Stimulated activated naive CD8-positive, alpha-beta T cell treated with anti-CD3 and anti-CD28 coated beads, Interleukin-15, amount 100 ng/mL, for 72 hours (primary cell): ENCODE results near the gene KCNE2.
"Not testable (repeated sequence)": the region's sequence is repeated elsewhere in the genome, so short reads cannot be mapped to it uniquely, and the experiment has no call there.

ENCODE experiments used
- ATAC-seq: fragments of 150-1000 bp; cut with Tn5 transposase; 2 replicates; pipeline ENCODE4 v1.10.0; 2021; ENCODE audit warnings: mild to moderate bottlenecking, moderate library complexity
- DNase-seq, 2 donors: peaks; one replicate each; pipeline ENCODE4 v3.0.0; 2021 to 2022
- H3K27ac Mint-ChIP-seq, 2 donors: one replicate each; pipeline ENCODE4 v1.8.0; 2022; ENCODE audit warnings: mild to moderate bottlenecking in 2 of 2, mixed read lengths in 2 of 2, moderate library complexity in 2 of 2
- H3K27me3 Mint-ChIP-seq: one replicate; pipeline ENCODE4 v1.8.0; 2022; ENCODE audit warnings: mixed read lengths
- H3K4me1 Mint-ChIP-seq: one replicate; pipeline ENCODE4 v1.8.0; 2022; ENCODE audit warnings: mild to moderate bottlenecking, mixed read lengths
- H3K4me3 Mint-ChIP-seq, 2 donors: one replicate each; pipeline ENCODE4 v1.8.0; 2022; ENCODE audit warnings: mild to moderate bottlenecking in 2 of 2, mixed read lengths in 2 of 2, moderate library complexity in 1 of 2
- H3K9me3 Mint-ChIP-seq, 2 donors: one replicate each; pipeline ENCODE4 v1.8.0; 2022; ENCODE audit warnings: mixed read lengths in 2 of 2

The KCNE2 gene

DNA sequence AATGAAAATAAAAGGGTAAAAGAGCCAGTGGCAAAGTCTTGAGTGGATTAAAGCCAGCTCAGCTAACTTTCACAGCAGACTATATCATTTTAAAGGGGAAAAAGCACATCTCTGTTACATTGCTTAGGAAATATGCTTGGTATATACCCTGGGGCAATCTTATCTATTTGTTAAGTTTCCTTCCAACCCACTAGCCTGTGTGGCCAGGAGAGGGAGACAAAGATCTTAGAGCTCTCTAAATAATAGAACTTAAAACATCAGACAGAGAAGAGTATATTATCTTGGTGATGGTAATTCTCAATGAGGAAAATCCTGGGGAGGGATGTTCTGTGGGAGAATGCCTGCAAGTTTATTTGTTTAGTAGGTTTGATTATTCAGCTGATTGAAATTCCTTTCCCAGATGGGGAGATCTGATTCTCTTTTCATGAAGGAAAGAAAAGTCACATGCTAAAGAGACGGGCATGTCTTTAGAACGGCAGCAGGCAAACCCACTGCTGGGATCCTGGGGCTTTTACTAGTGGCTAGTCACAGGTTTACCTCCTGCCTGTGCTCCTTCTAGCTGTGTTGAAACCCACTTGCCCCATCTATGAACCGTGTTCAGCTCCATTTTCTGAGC lies 3.6 kb downstream of the KCNE2 start:
- H3K4me3 Mint-ChIP-seq: no peak overlapping the region

DNA sequence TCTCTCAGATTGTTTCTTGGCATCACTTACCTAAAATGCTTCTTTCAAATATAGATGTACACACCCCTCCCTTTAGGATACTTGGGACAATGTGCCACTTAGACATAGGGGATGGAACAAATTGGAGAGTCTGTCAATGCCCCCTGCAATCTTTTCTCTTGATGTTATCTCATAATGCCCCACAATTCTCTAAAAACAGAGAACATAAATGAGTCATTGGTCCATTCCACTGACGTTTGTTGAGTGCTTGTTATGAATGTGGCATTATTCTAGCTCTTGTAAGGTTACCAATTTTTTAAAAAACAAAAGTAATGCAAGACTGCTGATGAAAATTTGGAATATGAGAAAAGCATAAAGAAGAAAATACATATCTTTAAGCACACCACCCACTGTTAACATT lies 5.9 kb downstream of the KCNE2 start:
- no peak for ATAC-seq
- no peak overlapping the region for H3K27ac Mint-ChIP-seq

More for the DNA sequence above, 3.6 kb downstream of the KCNE2 start:
- peaks cover 21% of the 10 kb centered on the region for H3K27me3 Mint-ChIP-seq
- DNase-seq: peak; percentile 15 to 27
- no peak overlapping the region for H3K27ac Mint-ChIP-seq
- ATAC-seq: peak; percentile 72
- H3K4me1 Mint-ChIP-seq: peaks cover under 1% of the 10 kb centered on the region
- no peaks in the 10 kb centered on the region for H3K9me3 Mint-ChIP-seq

DNA sequence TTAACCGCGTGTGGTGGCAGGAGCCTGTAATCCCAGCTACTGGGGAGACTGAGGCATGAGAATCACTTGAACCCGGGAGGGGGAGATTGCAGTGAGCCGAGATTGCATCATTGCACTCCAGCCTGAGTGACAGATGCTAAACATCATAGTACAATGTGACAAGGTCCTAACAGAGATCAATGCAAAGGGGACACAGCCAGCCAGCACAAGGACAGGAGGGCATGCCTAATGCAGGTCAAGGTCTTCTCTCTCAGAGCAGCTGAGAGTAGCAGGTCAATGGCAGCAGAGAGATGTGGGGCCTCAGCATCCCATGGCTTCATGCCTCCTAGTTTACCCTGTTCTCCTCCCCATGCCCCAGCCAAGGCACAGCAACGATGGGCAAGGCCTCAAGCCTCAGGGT lies 8.5 kb downstream of the KCNE2 start:
- no peak for DNase-seq
- peaks cover 21% of the 10 kb centered on the region for H3K27me3 Mint-ChIP-seq
- H3K27ac Mint-ChIP-seq: no peak overlapping the region
- H3K9me3 Mint-ChIP-seq: no peaks in the 10 kb centered on the region
- no peak for ATAC-seq
- H3K4me3 Mint-ChIP-seq: no peak overlapping the region
- no peaks in the 10 kb centered on the region for H3K4me1 Mint-ChIP-seq

More for the DNA sequence above, 5.9 kb downstream of the KCNE2 start:
- no peak for DNase-seq
- Mint-ChIP-seq H3K4me3 (no peak overlapping the region), H3K9me3 (no peaks in the 10 kb centered on the region), H3K27me3 (peaks cover 21% of the 10 kb centered on the region), H3K4me1 (no peaks in the 10 kb centered on the region)

DNA sequence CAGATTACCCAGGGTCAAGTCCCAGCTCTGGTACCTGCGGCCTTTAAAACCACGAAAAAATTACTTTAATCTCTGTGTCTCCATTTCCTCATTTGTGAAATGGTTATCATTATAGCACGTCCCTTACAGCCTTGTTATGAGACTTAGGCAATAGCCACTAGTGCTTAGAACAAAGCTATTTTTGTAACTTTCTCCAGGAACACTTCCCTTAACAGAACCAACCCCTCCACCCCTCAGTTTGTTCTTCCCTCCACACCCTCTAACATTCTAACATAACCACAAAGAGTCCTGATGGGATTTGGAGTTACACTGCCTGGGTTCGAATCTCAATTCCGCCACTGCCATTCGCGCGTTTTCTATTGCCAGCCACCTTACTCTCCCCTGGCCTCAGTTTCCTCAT lies 10.7 kb downstream of the KCNE2 start:
- not testable (repeated sequence) for H3K4me1 Mint-ChIP-seq, H3K27ac Mint-ChIP-seq, H3K4me3 Mint-ChIP-seq, H3K27me3 Mint-ChIP-seq, DNase-seq, H3K9me3 Mint-ChIP-seq, ATAC-seq

DNA sequence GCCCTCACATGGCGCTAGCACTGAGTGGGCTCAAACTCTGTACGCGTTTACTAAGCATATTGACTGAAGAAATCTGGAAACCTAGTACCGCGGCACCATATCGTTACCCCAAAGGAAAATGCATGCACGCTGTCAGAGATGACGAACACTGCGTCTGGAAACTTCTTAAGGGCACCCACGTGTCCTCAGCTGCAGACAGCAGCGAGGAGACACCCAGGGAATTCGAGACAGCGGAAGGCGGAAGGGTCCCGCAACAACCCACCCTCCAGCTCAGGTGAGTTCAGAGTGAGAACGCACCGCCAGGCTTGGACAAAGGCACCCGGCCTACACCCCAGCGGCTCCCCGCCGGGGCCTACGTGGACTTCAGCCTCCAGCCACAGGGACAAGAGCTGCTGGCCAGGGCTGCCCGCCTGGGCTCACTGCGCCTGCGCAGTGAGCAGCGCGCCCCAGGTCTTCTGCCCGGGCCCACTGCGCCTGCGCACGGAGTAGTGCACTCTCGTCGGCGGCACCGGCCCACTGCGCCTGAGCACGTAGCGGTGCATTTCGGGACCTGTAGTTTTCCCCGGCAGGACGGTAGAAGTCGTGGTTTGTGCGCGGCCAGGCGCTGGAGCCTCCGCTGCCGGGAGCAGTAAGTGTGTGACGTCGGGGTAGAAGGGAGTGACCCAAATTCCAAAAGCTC lies 11.3 kb downstream of the KCNE2 start, which contains the start of gene SMIM11:
SMIM11 (plus strand) TSS at position 568 of the 679 bp plus-strand sequence. CDS start 3,998 bp downstream, outside the sequence.
- not testable (repeated sequence) for H3K4me3 Mint-ChIP-seq, H3K27me3 Mint-ChIP-seq, H3K27ac Mint-ChIP-seq, H3K4me1 Mint-ChIP-seq, DNase-seq, H3K9me3 Mint-ChIP-seq
- ATAC-seq: peak; percentile 97

DNA sequence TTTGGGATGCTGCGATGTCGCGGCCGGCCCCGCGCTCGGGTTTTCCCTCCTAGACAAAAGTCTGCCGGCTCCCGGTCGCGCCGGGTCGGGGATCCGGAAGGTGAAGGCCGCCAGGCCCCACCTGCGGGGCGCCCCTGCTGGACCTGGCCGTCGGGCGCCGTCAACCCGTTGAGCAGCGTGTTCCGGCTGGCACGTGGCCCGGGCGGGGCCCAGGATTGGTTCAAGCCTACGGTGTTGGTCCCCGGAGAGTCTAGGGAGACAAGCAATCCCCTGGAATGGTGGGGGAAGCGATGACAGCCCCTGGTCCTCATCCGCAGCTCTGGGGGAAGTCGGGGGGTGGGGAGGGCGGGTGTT lies 11.8 kb downstream of the KCNE2 start:
- H3K4me3 Mint-ChIP-seq, H3K4me1 Mint-ChIP-seq, H3K9me3 Mint-ChIP-seq, DNase-seq, H3K27ac Mint-ChIP-seq, H3K27me3 Mint-ChIP-seq: not testable (repeated sequence)
- peak; percentile 94 for ATAC-seq

DNA sequence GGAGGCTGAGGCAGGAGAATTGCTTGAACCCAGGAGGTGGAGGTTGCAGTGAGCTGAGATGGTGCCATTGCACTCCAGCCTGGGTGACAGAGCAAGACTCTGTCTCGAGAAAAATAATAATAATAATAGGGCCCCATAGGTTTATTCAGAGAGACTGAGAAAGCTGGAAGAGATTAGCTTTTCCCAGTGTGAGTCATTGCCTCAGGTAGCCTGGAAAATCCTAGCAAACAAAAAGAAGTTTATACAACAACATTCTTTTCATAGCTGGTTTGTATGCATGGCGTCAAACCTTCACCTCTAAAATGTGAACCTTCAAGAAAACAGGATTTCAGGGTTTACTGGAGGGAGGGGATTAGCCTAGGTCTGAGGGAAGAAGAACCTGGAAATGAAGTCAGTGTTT lies 19.3 kb downstream of the KCNE2 start:
- H3K4me1 Mint-ChIP-seq, H3K27ac Mint-ChIP-seq, DNase-seq, H3K4me3 Mint-ChIP-seq, H3K27me3 Mint-ChIP-seq, H3K9me3 Mint-ChIP-seq, ATAC-seq: not testable (repeated sequence)

DNA sequence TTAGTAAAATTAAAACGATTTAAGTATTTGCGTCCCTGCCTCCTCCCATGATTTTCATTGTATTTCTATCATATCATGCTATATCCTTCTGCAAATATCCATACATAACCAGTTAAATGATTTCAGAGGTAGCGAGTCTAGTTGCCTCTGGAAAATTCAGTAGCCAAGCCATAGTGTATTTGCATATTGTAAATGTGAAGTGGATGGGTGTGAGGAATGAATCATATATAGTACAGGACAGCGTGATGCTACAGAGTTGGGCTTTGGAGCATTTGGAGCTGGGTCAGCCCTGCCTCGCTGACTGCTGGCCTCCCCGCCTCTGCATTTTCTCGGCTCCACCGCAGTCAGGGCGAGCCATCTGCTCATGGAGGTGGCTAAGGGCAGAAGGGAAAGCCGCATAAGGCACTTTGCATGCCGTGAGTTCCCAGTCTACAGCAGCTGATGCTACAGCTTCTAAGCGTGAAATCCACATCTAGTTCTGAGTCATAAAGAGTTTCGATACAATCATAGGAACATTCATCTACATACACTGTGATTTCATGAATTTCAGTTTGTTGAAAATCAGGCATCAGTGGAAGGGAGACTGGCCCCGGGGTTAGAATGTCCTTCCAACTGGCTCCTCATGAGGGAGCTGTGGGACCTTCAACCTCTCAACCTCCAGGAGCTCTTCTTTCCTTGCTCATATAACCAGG lies 20.1 kb downstream of the KCNE2 start:
- H3K27me3 Mint-ChIP-seq, H3K9me3 Mint-ChIP-seq, DNase-seq, H3K4me1 Mint-ChIP-seq, H3K27ac Mint-ChIP-seq, H3K4me3 Mint-ChIP-seq: not testable (repeated sequence)
- ATAC-seq: peak; percentile 91

DNA sequence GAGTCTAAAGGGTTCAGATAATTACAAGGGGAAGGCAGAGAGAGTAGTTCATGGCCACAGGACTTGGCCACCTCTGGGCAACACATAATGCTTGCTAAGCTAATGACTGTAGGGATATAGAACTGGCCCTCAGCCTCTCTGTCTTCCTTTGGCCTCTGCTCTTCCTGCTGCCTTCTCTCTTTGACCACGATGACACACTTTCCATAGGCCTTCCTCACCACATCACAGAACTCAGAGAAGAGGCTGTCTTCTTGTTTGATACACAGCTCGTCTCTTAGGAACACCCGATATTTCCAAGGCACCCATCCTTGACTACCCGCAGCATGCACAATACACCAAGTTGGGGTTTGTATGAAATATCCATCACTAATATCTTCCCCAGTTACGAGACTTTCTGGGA lies 36.7 kb downstream of the KCNE2 start:
- not testable (repeated sequence) for H3K27ac Mint-ChIP-seq, H3K9me3 Mint-ChIP-seq, DNase-seq, ATAC-seq, H3K27me3 Mint-ChIP-seq, H3K4me3 Mint-ChIP-seq, H3K4me1 Mint-ChIP-seq

DNA sequence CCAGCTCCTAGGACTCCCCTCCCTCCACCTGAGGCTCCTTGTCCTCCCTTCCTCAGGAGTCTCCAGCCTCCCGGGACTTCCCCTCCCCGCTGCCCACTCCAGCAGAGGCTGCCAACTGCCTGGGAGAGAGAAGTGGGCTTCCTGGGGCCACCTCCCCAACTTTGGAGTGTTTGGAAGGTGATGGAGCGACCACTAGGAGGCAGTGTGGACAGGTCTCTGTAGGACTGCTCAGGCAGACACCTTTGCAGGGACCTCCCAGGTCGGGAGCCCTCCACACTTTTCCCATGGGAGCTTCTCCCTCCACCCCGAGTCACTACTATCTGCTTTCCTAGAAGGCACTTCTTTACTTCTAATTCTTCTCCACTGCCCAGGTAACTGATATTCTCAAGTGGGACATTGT lies 40.9 kb downstream of the KCNE2 start:
- not testable (repeated sequence) for H3K9me3 Mint-ChIP-seq, ATAC-seq, DNase-seq, H3K27ac Mint-ChIP-seq, H3K4me1 Mint-ChIP-seq, H3K4me3 Mint-ChIP-seq, H3K27me3 Mint-ChIP-seq

DNA sequence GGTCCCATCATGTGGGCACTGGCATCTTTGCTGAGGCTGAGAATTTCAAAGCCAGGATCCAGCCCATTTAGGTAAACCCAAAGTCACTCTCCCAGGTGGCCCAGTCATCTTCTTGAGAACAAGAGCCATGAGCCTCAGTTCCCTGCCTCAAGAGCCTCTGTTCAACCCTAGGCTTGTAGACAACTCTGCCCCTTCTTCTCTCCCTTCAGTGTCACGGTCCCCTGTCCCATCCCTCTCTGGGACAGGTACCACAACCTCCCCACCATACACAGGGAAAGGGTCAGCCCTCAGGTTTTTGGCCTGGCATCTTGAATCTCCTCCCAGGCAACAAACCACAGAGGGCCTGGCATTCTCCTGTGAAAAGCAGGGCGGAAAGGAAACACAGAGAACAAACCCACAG lies 41.9 kb downstream of the KCNE2 start:
- ATAC-seq, H3K4me3 Mint-ChIP-seq, H3K27me3 Mint-ChIP-seq, H3K9me3 Mint-ChIP-seq, H3K4me1 Mint-ChIP-seq, H3K27ac Mint-ChIP-seq, DNase-seq: not testable (repeated sequence)

DNA sequence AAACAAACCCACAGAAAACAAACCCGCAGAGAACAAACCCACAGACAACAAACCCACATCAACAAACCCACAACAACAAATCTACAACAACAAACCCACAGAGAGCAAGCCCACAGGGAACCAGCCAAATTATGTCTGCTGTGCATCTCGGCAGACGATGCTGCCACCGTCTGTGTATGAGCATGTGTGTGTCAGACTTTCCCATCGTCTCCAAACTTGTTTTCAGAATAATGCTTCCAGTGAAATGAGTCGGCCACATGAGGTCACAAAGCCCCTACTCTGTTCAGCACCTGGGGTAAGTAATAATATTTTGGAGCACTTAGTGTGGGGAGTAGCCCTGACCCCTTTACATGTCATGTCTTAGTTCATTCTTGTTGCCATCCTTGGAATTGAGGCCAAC lies 42.3 kb downstream of the KCNE2 start:
- peak; percentile 35 for ATAC-seq
- H3K4me3 Mint-ChIP-seq, H3K27ac Mint-ChIP-seq, H3K4me1 Mint-ChIP-seq, DNase-seq, H3K27me3 Mint-ChIP-seq, H3K9me3 Mint-ChIP-seq: not testable (repeated sequence)

DNA sequence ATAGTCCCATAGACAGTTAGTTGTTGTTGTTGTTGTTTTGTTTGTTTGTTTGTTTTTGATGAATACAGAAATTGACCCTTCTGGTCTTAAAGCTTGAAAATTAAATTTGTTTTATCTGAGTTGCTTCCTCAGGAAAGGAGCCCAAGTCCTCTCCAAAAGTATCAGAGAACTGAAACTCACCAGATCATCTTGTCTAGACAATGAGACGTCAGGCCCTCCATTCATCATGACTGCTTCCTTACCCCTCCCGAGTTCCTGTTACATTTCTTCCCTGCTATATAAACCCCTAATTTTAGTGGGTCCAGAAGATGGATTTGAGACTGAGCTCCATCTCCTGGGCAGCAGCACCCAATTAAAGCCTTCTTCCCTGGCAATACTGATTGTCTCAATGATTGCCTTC lies 42.9 kb downstream of the KCNE2 start:
- ATAC-seq, H3K4me3 Mint-ChIP-seq: not testable (repeated sequence)

DNA sequence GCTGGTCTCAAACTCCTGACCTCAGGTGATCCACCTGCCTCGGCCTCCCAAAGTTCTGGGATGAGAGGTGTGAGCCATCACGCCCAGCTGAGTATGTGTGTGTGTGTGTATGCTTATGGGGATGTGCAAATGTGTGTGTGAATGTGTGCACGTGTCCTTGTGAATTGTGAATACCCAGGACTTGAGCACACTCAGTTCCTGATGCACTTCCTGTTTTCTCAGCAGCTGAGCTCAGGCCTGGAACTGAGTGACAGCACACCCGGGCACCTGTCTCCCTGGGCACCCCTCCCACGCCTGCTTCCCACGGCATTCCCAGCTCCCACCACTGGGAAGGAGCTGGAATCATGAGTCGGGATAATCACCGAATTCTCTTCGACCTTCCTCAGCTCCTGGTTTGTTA lies 43.5 kb downstream of the KCNE2 start:
- not testable (repeated sequence) for H3K27me3 Mint-ChIP-seq, H3K9me3 Mint-ChIP-seq, H3K4me3 Mint-ChIP-seq, H3K27ac Mint-ChIP-seq, ATAC-seq, DNase-seq, H3K4me1 Mint-ChIP-seq

More for the DNA sequence above, 42.9 kb downstream of the KCNE2 start:
- not testable (repeated sequence) for H3K27ac Mint-ChIP-seq, H3K9me3 Mint-ChIP-seq, H3K4me1 Mint-ChIP-seq, DNase-seq, H3K27me3 Mint-ChIP-seq

DNA sequence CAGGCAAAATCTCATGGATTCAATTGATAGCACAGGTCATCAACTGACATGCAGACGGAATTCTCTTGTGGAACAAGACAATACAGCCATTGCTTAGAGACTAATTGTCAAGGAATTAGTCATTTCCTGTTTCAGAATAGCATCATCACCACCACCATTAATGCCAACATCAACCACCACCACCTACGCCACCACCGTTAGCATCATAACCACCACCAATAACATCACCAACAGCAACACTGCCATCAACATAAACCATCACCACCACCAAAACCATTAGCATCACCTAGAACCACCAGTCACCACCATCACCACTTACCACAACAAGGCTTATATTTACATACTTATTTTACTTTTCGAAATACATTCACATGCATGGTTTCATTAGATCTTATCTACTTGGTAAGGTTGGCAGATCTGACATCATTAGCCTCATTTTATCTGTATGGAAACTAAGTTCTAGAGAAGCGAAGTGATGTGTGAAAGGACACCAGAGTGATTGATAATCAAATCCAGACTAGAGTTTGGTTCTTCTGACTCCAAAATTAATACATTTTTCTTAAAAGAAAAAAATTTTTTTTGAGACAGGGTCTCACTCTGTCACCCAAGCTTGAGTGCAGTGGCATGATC lies 53.8 kb downstream of the KCNE2 start:
- not testable (repeated sequence) for H3K4me1 Mint-ChIP-seq, H3K4me3 Mint-ChIP-seq, H3K27ac Mint-ChIP-seq, H3K9me3 Mint-ChIP-seq, DNase-seq, H3K27me3 Mint-ChIP-seq
- peak; percentile 98 for ATAC-seq
